ENCODE measurements around the gene BOD1L1.

The BOD1L1 gene

DNA sequence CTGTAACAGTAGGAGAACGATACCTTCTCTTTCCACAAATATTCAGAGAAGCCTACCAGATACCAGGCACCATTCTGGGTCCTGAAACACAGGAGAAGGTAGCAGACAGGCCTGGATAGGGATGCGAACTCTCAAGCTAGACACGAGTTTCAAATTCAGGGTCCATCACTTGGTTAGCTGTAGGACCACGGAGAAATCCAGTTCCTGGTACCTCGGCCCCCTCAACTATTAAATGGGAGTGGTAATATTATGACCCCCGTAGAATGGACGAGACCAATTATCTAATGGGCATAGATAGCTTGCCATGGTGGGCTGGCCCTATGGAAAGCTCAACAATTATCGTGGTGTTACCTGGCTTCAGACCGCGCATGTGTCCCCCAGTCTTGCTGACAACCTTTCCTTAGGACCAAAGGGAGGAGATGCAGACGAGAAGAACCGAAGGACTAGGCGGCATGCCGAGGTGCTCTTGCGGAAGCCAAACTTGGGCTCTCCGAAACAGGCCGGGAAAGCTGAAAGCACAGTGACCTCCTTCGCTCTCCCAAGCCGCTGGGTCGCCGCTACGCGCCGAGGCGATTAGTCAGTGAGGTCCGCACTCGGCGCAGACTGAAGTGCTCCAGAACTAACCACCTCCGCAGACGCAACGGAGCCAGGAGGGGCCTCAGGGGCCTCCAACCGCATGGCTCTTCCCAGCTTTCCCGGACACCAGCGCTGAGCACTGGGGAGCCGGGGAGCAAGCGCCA is 102.9 kb downstream of the BOD1L1 start:
- no peak for DNase-seq (ENCODE audit: low read depth)

DNA sequence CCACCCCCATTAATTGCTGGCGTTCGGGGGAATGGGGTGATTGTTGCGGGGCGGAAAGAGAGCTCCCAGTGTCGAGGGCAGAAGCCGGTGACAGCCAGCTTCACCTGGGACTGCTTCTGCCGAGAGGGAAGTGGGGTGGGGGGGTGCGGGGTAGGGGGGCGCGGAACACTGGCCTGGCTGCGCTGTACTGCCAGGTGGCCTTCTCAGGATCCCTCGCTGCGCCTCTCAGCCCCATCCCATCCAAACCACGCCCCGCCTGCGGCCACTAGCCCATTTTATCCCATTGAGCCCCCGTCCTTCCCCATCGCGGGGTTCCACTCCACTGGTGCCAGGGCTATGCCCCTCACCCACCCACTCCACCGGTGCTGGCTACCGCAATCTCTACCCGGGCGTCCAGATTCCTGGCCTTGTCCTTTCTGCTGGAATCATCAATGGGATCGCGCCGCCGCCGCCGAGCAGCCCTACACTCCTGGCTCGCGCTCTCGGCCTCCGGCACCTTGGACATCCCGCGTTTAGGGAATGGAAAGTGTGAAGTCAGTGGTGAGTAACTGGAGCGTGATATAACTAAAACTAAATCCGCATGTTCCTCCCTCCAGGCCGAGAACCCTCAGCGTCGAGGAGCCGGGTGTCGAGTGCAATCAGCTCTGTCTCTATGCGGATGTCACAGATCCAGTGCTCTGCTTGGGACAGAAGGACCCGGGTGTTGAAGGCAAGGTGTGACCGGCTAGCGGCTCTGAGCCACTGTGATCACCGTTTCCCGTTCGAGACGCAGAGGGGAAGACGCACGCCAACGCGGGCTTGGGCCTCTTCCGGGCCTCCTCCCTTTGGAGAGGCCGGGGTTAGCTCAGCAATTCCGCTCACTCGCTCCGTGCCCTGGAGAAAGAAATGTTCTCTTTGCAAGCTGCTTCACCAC is 103.7 kb downstream of the BOD1L1 start:
- DNase-seq (ENCODE audit: low read depth): no peak

DNA sequence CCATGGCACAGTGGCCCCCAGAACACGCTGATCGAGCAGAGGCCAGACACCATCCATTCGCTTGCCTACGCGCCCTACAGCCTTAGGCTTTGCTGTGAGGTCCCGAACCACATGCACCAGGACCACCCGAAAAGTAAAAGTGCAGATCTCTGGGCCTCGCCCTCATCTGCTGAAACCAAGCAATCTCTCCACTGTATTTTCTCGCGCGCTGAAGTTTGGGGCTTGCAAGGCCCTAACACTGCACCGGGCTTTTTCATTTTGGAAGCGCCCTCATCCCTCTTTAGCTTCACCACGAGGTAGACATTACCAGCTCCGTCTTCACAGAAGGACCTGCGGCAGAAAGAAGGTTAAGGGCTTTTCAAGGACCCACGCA is 104.4 kb downstream of the BOD1L1 start:
- DNase-seq (ENCODE audit: low read depth): no peak

DNA sequence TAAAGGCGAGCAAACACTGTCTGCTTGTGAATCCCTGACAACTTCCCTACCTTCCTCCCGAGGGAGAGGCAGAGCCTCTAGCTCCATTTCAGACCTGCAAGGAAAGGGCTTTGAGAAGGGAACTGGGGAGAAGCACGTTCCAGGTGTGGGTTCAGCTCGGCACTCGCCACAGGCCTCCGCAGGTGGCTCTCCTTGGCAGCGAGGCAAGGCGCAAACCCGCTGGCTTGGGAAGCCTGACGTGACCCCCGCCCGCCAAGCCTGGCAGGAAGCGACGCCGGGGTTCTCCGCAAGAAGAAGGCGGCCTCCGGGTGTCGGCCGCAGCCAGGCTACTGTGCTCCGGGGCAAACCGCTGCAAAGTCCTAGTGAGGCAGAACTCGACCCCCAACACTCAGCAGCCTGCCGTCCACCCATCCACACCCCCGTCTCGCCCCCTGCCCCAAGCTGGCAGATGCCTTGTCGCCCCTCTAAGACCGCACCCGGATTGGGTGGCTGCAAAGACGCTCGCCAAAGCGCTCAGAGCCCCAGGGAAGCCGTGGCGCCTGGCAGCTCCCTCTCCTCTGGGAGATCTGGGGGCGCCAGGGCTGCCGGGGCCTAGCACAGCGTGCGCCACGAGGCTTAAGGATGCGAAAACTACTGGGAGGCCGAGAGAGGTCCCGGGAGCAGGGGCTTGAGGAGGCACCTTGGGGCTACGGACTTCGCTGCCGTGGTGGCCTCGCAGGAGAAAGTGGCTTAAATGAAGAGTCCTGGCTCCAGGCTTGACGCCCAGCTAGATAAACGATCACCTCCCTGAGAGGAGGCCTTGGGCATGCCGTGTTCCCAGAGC is 105.0 kb downstream of the BOD1L1 start:
- DNase-seq (ENCODE audit: low read depth): no peak

DNA sequence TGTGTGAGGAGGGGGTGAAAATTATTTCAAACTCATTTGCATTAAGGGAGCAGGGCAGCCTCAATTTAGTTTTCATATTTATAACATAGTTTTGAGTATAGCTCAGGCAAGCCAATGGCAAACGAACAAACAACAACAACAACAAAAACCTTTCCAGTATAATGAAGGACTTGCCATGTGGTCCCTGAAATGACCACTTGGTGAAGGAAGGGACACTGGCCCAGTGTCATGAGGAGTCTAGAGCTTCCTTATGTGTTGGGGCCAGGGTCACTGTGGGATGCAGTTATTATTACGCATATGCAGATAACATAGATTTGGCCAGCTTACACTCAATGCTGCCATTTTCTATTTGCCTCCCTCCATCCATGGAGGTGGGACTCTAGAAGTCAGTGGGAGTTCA is 106.5 kb downstream of the BOD1L1 start:
- DNase-seq (ENCODE audit: low read depth): no peak
